Measurements from ENCODE around the gene ANO4.

- TF ChIP-seq EZH2 (IDR thresholded peaks at IDR 0.05; ENCODE audit: borderline replicate concordance, low read depth, low read length, severe bottlenecking) (no peak), CTCF (IDR thresholded peaks at IDR 0.05; ENCODE audit: borderline replicate concordance, extremely low read depth, low read length, poor library complexity, severe bottlenecking) (no peak)
Observed at GRCh38 chr12:100826323-100826722, 31.7 kb downstream of the ANO4 start.
